ENCODE results near the gene NOTCH4.
"Not testable (repeated sequence)": the region's sequence is repeated elsewhere in the genome, so short reads cannot be mapped to it uniquely, and the experiment has no call there.

Gene NOTCH4

DNA sequence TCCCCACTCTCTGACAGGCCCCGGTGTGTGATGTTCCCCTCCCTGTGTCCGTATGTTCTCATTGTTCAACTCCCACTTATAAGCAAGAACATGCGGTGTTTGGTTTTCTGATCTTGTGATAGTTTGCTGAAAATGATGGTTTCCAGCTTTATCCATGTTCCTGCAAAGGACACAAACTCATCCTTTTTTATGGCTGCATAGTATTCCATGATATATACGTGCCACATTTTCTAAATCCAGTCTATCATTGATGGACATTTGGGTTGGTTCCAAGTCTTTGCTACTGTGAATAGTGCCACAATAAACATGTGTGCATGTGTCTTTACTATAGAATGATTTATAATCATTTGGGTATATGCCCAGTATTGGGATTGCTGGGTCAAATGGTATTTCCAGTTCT lies 33.4 kb upstream of the NOTCH4 start:
- not testable (repeated sequence) for H3K4ac ChIP-seq (ENCODE audit: low read length); H2AK5ac ChIP-seq (ENCODE audit: low read depth, low read length); H3K9ac ChIP-seq (ENCODE audit: low read depth, low read length, poor library complexity); H3K23ac ChIP-seq (ENCODE audit: low read depth, low read length, poor library complexity); H3K4me3 ChIP-seq (ENCODE audit: low read length in 2 of 2); H4K8ac ChIP-seq (ENCODE audit: low read depth, low read length); H4K91ac ChIP-seq (ENCODE audit: low read depth, low read length, poor library complexity); H2BK15ac ChIP-seq (ENCODE audit: low read length); H3K27ac ChIP-seq (replicated peaks; ENCODE audit: low read length); H3K9me3 ChIP-seq (replicated peaks in 1 of 2; ENCODE audit: control insufficient read depth in 2 of 2, insufficient read depth in 1 of 2, low read depth in 1 of 2, low read length in 2 of 2); H2AFZ ChIP-seq (ENCODE audit: low read length); H3K4me1 ChIP-seq (ENCODE audit: control insufficient read depth in 2 of 2, insufficient read depth in 1 of 2, low read depth in 1 of 2, low read length in 2 of 2); H3K27me3 ChIP-seq (ENCODE audit: control insufficient read depth in 3 of 3, insufficient read depth in 3 of 3, low read depth in 1 of 3, low read length in 3 of 3); H2BK12ac ChIP-seq (ENCODE audit: low read length); H3K18ac ChIP-seq (ENCODE audit: low read length); H3K4me2 ChIP-seq (ENCODE audit: insufficient read depth, low read length, poor library complexity, severe bottlenecking); H2BK120ac ChIP-seq (ENCODE audit: low read depth, low read length); H3K79me1 ChIP-seq (ENCODE audit: low read depth, low read length); H3K36me3 ChIP-seq (replicated peaks in 1 of 2; ENCODE audit: control insufficient read depth in 2 of 2, insufficient read depth in 2 of 2, low read length in 2 of 2); H2BK5ac ChIP-seq (ENCODE audit: low read length); H3K14ac ChIP-seq (ENCODE audit: low read length); DNase-seq (ENCODE audit: low spot score)
- no CpG with 5 or more reads among the region's 4 CpGs for WGBS, 2 donors (ENCODE audit: extremely low coverage in 2 of 2, insufficient read length in 2 of 2, insufficient replicate concordance in 1 of 2)

GRCh38 chr6:32255199-32256153 lies 31.6 kb upstream of the NOTCH4 start:
- peak overlapping the region; percentile 87 for H3K27ac ChIP-seq (replicated peaks; ENCODE audit: low read length)

DNA sequence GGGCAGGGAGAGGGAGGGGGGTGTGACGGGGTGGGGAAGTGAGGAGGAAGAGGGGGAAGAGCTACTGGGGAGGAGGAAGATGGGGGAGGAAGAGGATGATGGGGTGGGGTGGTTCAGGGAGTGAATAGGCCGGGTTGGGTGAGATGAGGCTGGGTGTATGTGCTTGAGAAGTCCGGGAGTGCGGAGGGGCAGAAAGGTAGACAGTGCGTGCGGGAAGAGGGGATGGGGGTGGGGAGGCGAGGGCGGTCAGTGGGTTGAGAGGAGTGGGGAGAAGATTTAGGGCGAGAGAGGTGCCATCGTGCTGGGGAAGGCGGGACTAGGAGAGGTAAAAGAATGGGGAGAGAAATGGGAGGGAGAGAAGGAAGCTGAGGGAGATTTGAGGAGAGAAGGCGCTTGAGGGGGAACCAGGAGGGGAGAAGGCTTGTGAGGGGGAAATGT lies 30.9 kb upstream of the NOTCH4 start:
- H4K8ac ChIP-seq (ENCODE audit: low read depth, low read length) = peak overlapping the region; percentile 43
- no peak overlapping the region for H2BK120ac ChIP-seq (ENCODE audit: low read depth, low read length)
- H3K9me3 ChIP-seq (replicated peaks in 1 of 2; ENCODE audit: control insufficient read depth in 2 of 2, insufficient read depth in 1 of 2, low read depth in 1 of 2, low read length in 2 of 2) = no peaks in the 10 kb centered on the region
- H2BK5ac ChIP-seq (ENCODE audit: low read length) = no peak overlapping the region
- WGBS, 2 donors (ENCODE audit: extremely low coverage in 2 of 2, insufficient read length in 2 of 2, insufficient replicate concordance in 1 of 2) = no CpG with 5 or more reads among the region's 12 CpGs
- peak overlapping the region in 1 of 2 donors; percentile 64 for H3K4me3 ChIP-seq (ENCODE audit: low read length in 2 of 2)
- DNase-seq (ENCODE audit: low spot score) = no peak
- H2BK12ac ChIP-seq (ENCODE audit: low read length) = no peak overlapping the region
- no peak overlapping the region for H2AK5ac ChIP-seq (ENCODE audit: low read depth, low read length)
- H3K4me1 ChIP-seq (ENCODE audit: control insufficient read depth in 2 of 2, insufficient read depth in 1 of 2, low read depth in 1 of 2, low read length in 2 of 2) = peaks cover 3 to 8% of the 10 kb centered on the region in 2 donors
- no peaks in the 10 kb centered on the region for H3K36me3 ChIP-seq (replicated peaks in 1 of 2; ENCODE audit: control insufficient read depth in 2 of 2, insufficient read depth in 2 of 2, low read length in 2 of 2)
- H3K4ac ChIP-seq (ENCODE audit: low read length) = peak overlapping the region; percentile 76
- peak overlapping the region; percentile 17 for H3K14ac ChIP-seq (ENCODE audit: low read length)
- peak overlapping the region; percentile 96 for H4K91ac ChIP-seq (ENCODE audit: low read depth, low read length, poor library complexity)
- H3K9ac ChIP-seq (ENCODE audit: low read depth, low read length, poor library complexity) = no peak overlapping the region
- no peaks in the 10 kb centered on the region for H3K27me3 ChIP-seq (ENCODE audit: control insufficient read depth in 3 of 3, insufficient read depth in 3 of 3, low read depth in 1 of 3, low read length in 3 of 3)
- peak overlapping the region; percentile 56 for H3K4me2 ChIP-seq (ENCODE audit: insufficient read depth, low read length, poor library complexity, severe bottlenecking)
- H3K79me1 ChIP-seq (ENCODE audit: low read depth, low read length) = no peaks in the 10 kb centered on the region
- peak overlapping the region; percentile 87 for H3K18ac ChIP-seq (ENCODE audit: low read length)
- no peak overlapping the region for H3K27ac ChIP-seq (replicated peaks; ENCODE audit: low read length)
- H3K23ac ChIP-seq (ENCODE audit: low read depth, low read length, poor library complexity) = peak overlapping the region; percentile 55
- H2BK15ac ChIP-seq (ENCODE audit: low read length) = no peak overlapping the region
- H2AFZ ChIP-seq (ENCODE audit: low read length) = peak overlapping the region; percentile 85

More at GRCh38 chr6:32255199-32256153, 31.6 kb upstream of the NOTCH4 start:
- Histone ChIP-seq H4K8ac (ENCODE audit: low read depth, low read length) (peak overlapping the region; percentile 43), H4K91ac (ENCODE audit: low read depth, low read length, poor library complexity) (no peak overlapping the region), H2AK5ac (ENCODE audit: low read depth, low read length) (no peak overlapping the region), H3K23ac (ENCODE audit: low read depth, low read length, poor library complexity) (peak overlapping the region; percentile 5), H2BK120ac (ENCODE audit: low read depth, low read length) (no peak overlapping the region), H3K79me1 (ENCODE audit: low read depth, low read length) (no peaks in the 10 kb centered on the region), H2BK12ac (ENCODE audit: low read length) (no peak overlapping the region), H2BK15ac (ENCODE audit: low read length) (no peak overlapping the region), H3K18ac (ENCODE audit: low read length) (peak overlapping the region; percentile 87), H3K36me3 (replicated peaks in 1 of 2; ENCODE audit: control insufficient read depth in 2 of 2, insufficient read depth in 2 of 2, low read length in 2 of 2) (no peaks in the 10 kb centered on the region), H3K9me3 (replicated peaks in 1 of 2; ENCODE audit: control insufficient read depth in 2 of 2, insufficient read depth in 1 of 2, low read depth in 1 of 2, low read length in 2 of 2) (no peaks in the 10 kb centered on the region), H3K4me2 (ENCODE audit: insufficient read depth, low read length, poor library complexity, severe bottlenecking) (peak overlapping the region; percentile 56), H3K27me3 (ENCODE audit: control insufficient read depth in 3 of 3, insufficient read depth in 3 of 3, low read depth in 1 of 3, low read length in 3 of 3) (no peaks in the 10 kb centered on the region), H2BK5ac (ENCODE audit: low read length) (no peak overlapping the region), H3K9ac (ENCODE audit: low read depth, low read length, poor library complexity) (no peak overlapping the region), H3K4me3 (ENCODE audit: low read length in 2 of 2) (peak overlapping the region; percentile 23 to 64), H3K14ac (ENCODE audit: low read length) (no peak overlapping the region), H2AFZ (ENCODE audit: low read length) (peak overlapping the region; percentile 85), H3K4ac (ENCODE audit: low read length) (no peak overlapping the region), H3K4me1 (ENCODE audit: control insufficient read depth in 2 of 2, insufficient read depth in 1 of 2, low read depth in 1 of 2, low read length in 2 of 2) (peaks cover 3 to 8% of the 10 kb centered on the region in 2 donors)
- WGBS, 2 donors (ENCODE audit: extremely low coverage in 2 of 2, insufficient read length in 2 of 2, insufficient replicate concordance in 1 of 2) = no CpG with 5 or more reads among the region's 30 CpGs
- peak; percentile 68 for DNase-seq (ENCODE audit: low spot score)

- H3K9ac ChIP-seq (ENCODE audit: low read depth, low read length, poor library complexity) = no peak overlapping the region
- no CpG with 5 or more reads among the region's 2 CpGs for WGBS, 2 donors (ENCODE audit: extremely low coverage in 2 of 2, insufficient read length in 2 of 2, insufficient replicate concordance in 1 of 2)
- H2BK15ac ChIP-seq (ENCODE audit: low read length) = no peak overlapping the region
- H3K9me3 ChIP-seq (replicated peaks in 1 of 2; ENCODE audit: control insufficient read depth in 2 of 2, insufficient read depth in 1 of 2, low read depth in 1 of 2, low read length in 2 of 2) = peaks cover 4% of the 10 kb centered on the region in 2 donors
- peaks cover 3 to 8% of the 10 kb centered on the region in 2 donors for H3K4me1 ChIP-seq (ENCODE audit: control insufficient read depth in 2 of 2, insufficient read depth in 1 of 2, low read depth in 1 of 2, low read length in 2 of 2)
- no peak overlapping the region for H3K4ac ChIP-seq (ENCODE audit: low read length)
- H3K27me3 ChIP-seq (ENCODE audit: control insufficient read depth in 3 of 3, insufficient read depth in 3 of 3, low read depth in 1 of 3, low read length in 3 of 3) = no peaks in the 10 kb centered on the region
- H2BK120ac ChIP-seq (ENCODE audit: low read depth, low read length) = no peak overlapping the region
- no peak overlapping the region for H4K91ac ChIP-seq (ENCODE audit: low read depth, low read length, poor library complexity)
- no peak overlapping the region for H3K4me2 ChIP-seq (ENCODE audit: insufficient read depth, low read length, poor library complexity, severe bottlenecking)
- no peak overlapping the region for H3K18ac ChIP-seq (ENCODE audit: low read length)
- no peak overlapping the region for H2AK5ac ChIP-seq (ENCODE audit: low read depth, low read length)
- no peak overlapping the region for H3K27ac ChIP-seq (replicated peaks; ENCODE audit: low read length)
- no peaks in the 10 kb centered on the region for H3K36me3 ChIP-seq (replicated peaks in 1 of 2; ENCODE audit: control insufficient read depth in 2 of 2, insufficient read depth in 2 of 2, low read length in 2 of 2)
- no peak overlapping the region for H2AFZ ChIP-seq (ENCODE audit: low read length)
- H3K4me3 ChIP-seq (ENCODE audit: low read length in 2 of 2) = no peak overlapping the region
- no peak for DNase-seq (ENCODE audit: low spot score)
- H2BK5ac ChIP-seq (ENCODE audit: low read length) = no peak overlapping the region
- H3K79me1 ChIP-seq (ENCODE audit: low read depth, low read length) = no peaks in the 10 kb centered on the region
- no peak overlapping the region for H3K14ac ChIP-seq (ENCODE audit: low read length)
- no peak overlapping the region for H2BK12ac ChIP-seq (ENCODE audit: low read length)
- H3K23ac ChIP-seq (ENCODE audit: low read depth, low read length, poor library complexity) = no peak overlapping the region
- H4K8ac ChIP-seq (ENCODE audit: low read depth, low read length) = no peak overlapping the region
These were observed 28.6 kb upstream of the NOTCH4 start for GRCh38 chr6:32252331-32253009.

Data from neuronal stem cell (in vitro differentiated cells).